Loucy (cell line): Measurements from ENCODE around the gene RYR2.

ENCODE experiments used
- H2AFZ ChIP-seq: fragments of 200-600 bp; sonication (generic); 2 replicates; pipeline ENCODE4 v1.6.0; 2016; ENCODE audit warnings: antibody characterized with exemption, mild to moderate bottlenecking, low read length, moderate library complexity
- H3F3A ChIP-seq: fragments of 200-600 bp; 2 replicates; pipeline ENCODE4 v1.6.0; 2016; ENCODE audit warnings: antibody characterized with exemption, low read depth, mild to moderate bottlenecking
- H3K27me3 ChIP-seq: fragments of 200-600 bp; sonication (generic); 2 replicates; pipeline ENCODE4 v1.6.1; 2014; ENCODE audit warnings: low read length, mild to moderate bottlenecking; ENCODE audit not compliant: insufficient read depth, poor library complexity, severe bottlenecking
- H3K36me3 ChIP-seq: fragments of 200-600 bp; sonication (generic); 2 replicates; pipeline ENCODE4 v1.6.1; 2016; ENCODE audit warnings: low read length; ENCODE audit not compliant: insufficient read depth
- H3K4me1 ChIP-seq: fragments of 200-600 bp; sonication (generic); 2 replicates; pipeline ENCODE4 v1.5.1; 2014; ENCODE audit warnings: low read length, mild to moderate bottlenecking; ENCODE audit not compliant: insufficient read depth, poor library complexity, severe bottlenecking
- H3K4me2 ChIP-seq: fragments of 200-600 bp; sonication (generic); 2 replicates; pipeline ENCODE4 v1.6.0; 2014; ENCODE audit warnings: antibody characterized with exemption, low read length, low read depth, mild to moderate bottlenecking; ENCODE audit not compliant: poor library complexity, severe bottlenecking
- H3K4me3 ChIP-seq: fragments of 200-600 bp; sonication (generic); 2 replicates; pipeline ENCODE4 v1.5.1; 2014; ENCODE audit warnings: low read length, mild to moderate bottlenecking, mixed read lengths; ENCODE audit not compliant: poor library complexity, severe bottlenecking
- H3K79me2 ChIP-seq: fragments of 200-600 bp; sonication (generic); 2 replicates; pipeline ENCODE4 v1.6.1; 2014; ENCODE audit warnings: low read length; ENCODE audit not compliant: insufficient read depth
- H3K9ac ChIP-seq: fragments of 200-600 bp; sonication (generic); 2 replicates; pipeline ENCODE4 v1.6.0; 2014; ENCODE audit warnings: mild to moderate bottlenecking, low read depth, low read length, moderate library complexity; ENCODE audit not compliant: poor library complexity, severe bottlenecking
- H3K9me2 ChIP-seq: fragments of 200-600 bp; sonication (generic); replicated peaks from 2 replicates; pipeline ENCODE4 v1.6.1; 2016; ENCODE audit warnings: low read depth, low read length, mixed read lengths
- H3K9me3 ChIP-seq: fragments of 200-600 bp; sonication (generic); 2 replicates; pipeline ENCODE4 v1.6.1; 2014; ENCODE audit warnings: mild to moderate bottlenecking, antibody characterized with exemption, low read length, low read depth; ENCODE audit not compliant: insufficient read depth
- H4K20me1 ChIP-seq: fragments of 200-600 bp; sonication (generic); 2 replicates; pipeline ENCODE4 v1.6.0; 2014; ENCODE audit warnings: antibody characterized with exemption, low read length, mild to moderate bottlenecking; ENCODE audit not compliant: insufficient read depth, poor library complexity, severe bottlenecking
- CTCF ChIP-seq: fragments of 200-600 bp; sonication (generic); conservative IDR thresholded peaks from 2 replicates; pipeline ENCODE4 v1.5.1; 2014; ENCODE audit warnings: mild to moderate bottlenecking, antibody characterized with exemption, low read length
- EZH2phosphoT487 ChIP-seq: fragments of 200-600 bp; IDR thresholded peaks from 2 replicates; pipeline ENCODE4 v1.6.1; 2018; ENCODE audit warnings: antibody characterized with exemption, mild to moderate bottlenecking, moderate library complexity, borderline replicate concordance

RYR2 gene

DNA sequence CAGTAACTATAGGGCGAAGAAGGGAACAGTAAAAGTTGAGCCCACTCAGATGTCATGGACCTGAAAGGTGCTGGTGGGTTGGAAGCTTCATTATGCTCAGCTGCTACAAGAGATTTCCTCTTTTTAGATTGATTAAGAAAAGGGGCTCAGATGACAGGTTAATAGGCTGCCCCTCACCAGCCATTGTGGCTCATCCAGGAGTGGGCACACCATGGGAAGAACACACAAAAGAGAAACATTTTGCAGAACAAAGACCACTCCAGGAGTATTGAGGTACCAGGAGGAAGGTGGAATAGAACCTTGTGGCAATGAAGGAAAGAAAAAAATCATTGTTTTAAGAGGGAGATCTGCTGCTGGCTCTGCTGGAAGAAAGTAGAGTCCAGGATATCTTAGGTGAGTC is 205.5 kb downstream of the RYR2 start:
- H2AFZ ChIP-seq = no peak overlapping the region
- H3K9me3 ChIP-seq = no peaks in the 10 kb centered on the region
- H3K79me2 ChIP-seq = no peaks in the 10 kb centered on the region
- no peaks in the 10 kb centered on the region for H4K20me1 ChIP-seq
- no peaks in the 10 kb centered on the region for H3K9me2 ChIP-seq
- no peaks in the 10 kb centered on the region for H3K27me3 ChIP-seq
- no peak overlapping the region for H3K9ac ChIP-seq
- no peaks in the 10 kb centered on the region for H3K4me1 ChIP-seq
- H3K4me3 ChIP-seq = no peak overlapping the region
- H3F3A ChIP-seq = no peaks in the 10 kb centered on the region
- TF ChIP-seq CTCF (no peak), EZH2phosphoT487 (no peak)
- no peak overlapping the region for H3K4me2 ChIP-seq
- no peaks in the 10 kb centered on the region for H3K36me3 ChIP-seq

DNA sequence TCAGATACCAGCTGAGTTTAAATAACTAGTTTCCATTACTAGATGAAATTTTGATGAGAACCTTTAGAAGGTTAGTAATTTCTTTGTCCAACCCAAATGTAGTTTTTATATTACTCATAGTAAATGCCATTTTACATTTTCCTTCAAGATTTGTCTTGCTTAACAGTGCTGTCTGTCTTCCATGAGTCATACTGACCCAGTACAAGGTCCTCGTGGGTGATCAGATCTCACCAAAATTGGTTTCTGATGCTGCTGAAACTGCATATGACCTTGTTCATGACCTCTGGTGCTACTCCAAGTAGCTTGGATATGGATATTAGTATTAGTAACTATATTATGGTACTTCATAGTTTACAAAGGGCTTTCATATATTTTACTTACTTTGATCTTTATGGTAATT is 207.1 kb downstream of the RYR2 start:
- Histone ChIP-seq H3K9me2 (no peaks in the 10 kb centered on the region), H3K9ac (no peak overlapping the region), H3K4me2 (no peak overlapping the region), H3F3A (no peaks in the 10 kb centered on the region), H3K4me1 (no peaks in the 10 kb centered on the region), H4K20me1 (no peaks in the 10 kb centered on the region), H3K79me2 (no peaks in the 10 kb centered on the region), H3K36me3 (no peaks in the 10 kb centered on the region), H2AFZ (no peak overlapping the region), H3K4me3 (no peak overlapping the region), H3K9me3 (no peaks in the 10 kb centered on the region), H3K27me3 (no peaks in the 10 kb centered on the region)
- TF ChIP-seq EZH2phosphoT487 (no peak), CTCF (no peak)

GRCh38 chr1:237250055-237250454 is 208.1 kb downstream of the RYR2 start:
- TF ChIP-seq CTCF (no peak), EZH2phosphoT487 (no peak)
- no peak overlapping the region for H3K9ac ChIP-seq
- H3K4me2 ChIP-seq = no peak overlapping the region
- H3K9me3 ChIP-seq = no peaks in the 10 kb centered on the region
- no peaks in the 10 kb centered on the region for H3F3A ChIP-seq
- H3K79me2 ChIP-seq = no peaks in the 10 kb centered on the region
- no peaks in the 10 kb centered on the region for H3K4me1 ChIP-seq
- H3K27me3 ChIP-seq = no peaks in the 10 kb centered on the region
- H4K20me1 ChIP-seq = no peaks in the 10 kb centered on the region
- no peaks in the 10 kb centered on the region for H3K9me2 ChIP-seq
- no peaks in the 10 kb centered on the region for H3K36me3 ChIP-seq
- H3K4me3 ChIP-seq = no peak overlapping the region
- H2AFZ ChIP-seq = no peak overlapping the region
